Measurements from ENCODE around the gene MORN3. TPM values are rescaled to one million over a fixed set of nuclear protein-coding genes. Genes with fewer than 3 reads are reported as not detected.
"Not testable (repeated sequence)": the region's sequence is repeated elsewhere in the genome, so short reads cannot be mapped to it uniquely, and the experiment has no call there.

MORN3 gene
- total RNA-seq, 6 experiments from 2014 or later = 0.14 to 0.40 (median 0.23) TPM; not detected in 1

GRCh38 chr12:121641343-121641630 is 28.2 kb downstream of the MORN3 start:
- no peaks in the 10 kb centered on the region for H3K27me3 Mint-ChIP-seq (ENCODE audit: insufficient read depth)
- H3K27ac Mint-ChIP-seq = no peak overlapping the region
- H3K9me3 Mint-ChIP-seq = no peaks in the 10 kb centered on the region
- H3K4me3 Mint-ChIP-seq = no peak overlapping the region
- no peaks in the 10 kb centered on the region for H3K4me1 Mint-ChIP-seq (ENCODE audit: low read depth)
- no peak for TF ChIP-seq CTCF (IDR thresholded peaks at IDR 0.05)
- no peak for DNase-seq
- no peaks in the 10 kb centered on the region for H3K36me3 Mint-ChIP-seq (ENCODE audit: low read depth)

- Mint-ChIP-seq H3K4me1 (ENCODE audit: low read depth) (no peaks in the 10 kb centered on the region), H3K27me3 (ENCODE audit: insufficient read depth) (no peaks in the 10 kb centered on the region), H3K36me3 (ENCODE audit: low read depth) (no peaks in the 10 kb centered on the region), H3K4me3 (no peak overlapping the region), H3K27ac (no peak overlapping the region), H3K9me3 (no peaks in the 10 kb centered on the region)
- DNase-seq = no peak
- TF ChIP-seq CTCF (IDR thresholded peaks at IDR 0.05) = no peak
These were observed 30.9 kb downstream of the MORN3 start for GRCh38 chr12:121638298-121639202.

- no peaks in the 10 kb centered on the region for H3K36me3 Mint-ChIP-seq (ENCODE audit: low read depth)
- no peaks in the 10 kb centered on the region for H3K9me3 Mint-ChIP-seq
- no peaks in the 10 kb centered on the region for H3K27me3 Mint-ChIP-seq (ENCODE audit: insufficient read depth)
- no peak overlapping the region for H3K27ac Mint-ChIP-seq
- H3K4me1 Mint-ChIP-seq (ENCODE audit: low read depth) = peaks cover 6% of the 10 kb centered on the region
- DNase-seq = no peak
- no peak for TF ChIP-seq CTCF (IDR thresholded peaks at IDR 0.05)
- no peak overlapping the region for H3K4me3 Mint-ChIP-seq
These were observed 32.1 kb downstream of the MORN3 start for GRCh38 chr12:121637231-121637914.

GRCh38 chr12:121634836-121635235 is 34.6 kb downstream of the MORN3 start:
- H3K9me3 Mint-ChIP-seq = no peaks in the 10 kb centered on the region
- no peak for TF ChIP-seq CTCF (IDR thresholded peaks at IDR 0.05)
- no peak for DNase-seq
- H3K27ac Mint-ChIP-seq = no peak overlapping the region
- no peak overlapping the region for H3K4me3 Mint-ChIP-seq
- H3K27me3 Mint-ChIP-seq (ENCODE audit: insufficient read depth) = no peaks in the 10 kb centered on the region
- peaks cover 7% of the 10 kb centered on the region; the same call in 1 of the 2 replicates for H3K36me3 Mint-ChIP-seq (ENCODE audit: low read depth)
- peaks cover 25% of the 10 kb centered on the region for H3K4me1 Mint-ChIP-seq (ENCODE audit: low read depth)

GRCh38 chr12:121633833-121634196 is 35.6 kb downstream of the MORN3 start:
- not testable (repeated sequence) for H3K9me3 Mint-ChIP-seq; H3K36me3 Mint-ChIP-seq (ENCODE audit: low read depth); H3K27ac Mint-ChIP-seq; H3K27me3 Mint-ChIP-seq (ENCODE audit: insufficient read depth); H3K4me3 Mint-ChIP-seq; DNase-seq
- H3K4me1 Mint-ChIP-seq (ENCODE audit: low read depth) = peaks cover 33% of the 10 kb centered on the region

All from HFFc6 (cell line).